ENCODE results near the gene TBC1D9. TPM values are rescaled to one million over a fixed set of nuclear protein-coding genes. Genes with fewer than 3 reads are reported as not detected.

TBC1D9 gene
- total RNA-seq (2013; cell fraction: nucleolus; rRNA removed): 35.8 and 45.4 TPM in 2 replicates
- 11.5 and 14.1 TPM in 2 replicates for total RNA-seq (2014; rRNA removed)
- total RNA-seq (2014; rRNA removed; fragmentation: Illumina TruSeq; extraction: Trizol): 10.5 and 10.9 TPM in 2 replicates
- 12.9 and 14.9 TPM in 2 replicates for total RNA-seq (2021)
- 2.3 TPM for polyA plus RNA-seq (2011; ENCODE audit: low read depth)
- 2.8 and 3.4 TPM in 2 replicates for polyA plus RNA-seq (2011; rRNA removed)
- 1.9 TPM in 2 replicates for polyA plus RNA-seq (2011; cell fraction: cytosol; rRNA removed)
- polyA plus RNA-seq (2011; cell fraction: nucleus; rRNA removed): 1.6 and 2.8 TPM in 2 replicates
- polyA plus RNA-seq (2012): 3.2 TPM in 2 replicates
- polyA plus RNA-seq (2014; fragmentation: Illumina TruSeq; extraction: Trizol): 11.4 and 11.8 TPM in 2 replicates
- 1 to 10 TPM in 1 of 2 experiments, under 1 TPM in 1; 0.87 to 1.4 TPM for polyA plus RNA-seq (2014; fragmentation: Nextera tagmentation; extraction: Ambion mirVana)
- 8.2 and 9.8 TPM in 2 replicates for polyA plus RNA-seq (2014; rRNA removed)
- polyA plus RNA-seq (2016; fragmentation: Nextera tagmentation; extraction: Ambion mirVana): 1 to 10 TPM; 3.4 to 4.5 TPM
- 6.4 and 10.8 TPM in 2 replicates for polyA minus RNA-seq (2011; rRNA and poly(A)+ RNA removed)
- polyA minus RNA-seq (2011; cell fraction: cytosol; rRNA and poly(A)+ RNA removed): 1.7 and 2.8 TPM in 2 replicates
- 4.1 and 8.8 TPM in 2 replicates for polyA minus RNA-seq (2011; cell fraction: nucleus; rRNA and poly(A)+ RNA removed)
- Bru-seq, nascent RNA: percentile 68 among the genes with signal in this experiment
- BruChase-seq, experiment 1, labeled RNA remaining after a 6-hour chase: percentile 61 among the genes with signal in this experiment
- percentile 62 among the genes with signal in this experiment for BruChase-seq, experiment 2, labeled RNA remaining after a 2-hour chase
- long read RNA-seq, experiment 1: 0 reads
- long read RNA-seq, experiment 2, partial matches to known transcripts: 1 of 1 reads
- long read RNA-seq, experiment 2, other reads (novel, unspliced or antisense): 0 of 1 reads

GRCh38 chr4:140756319-140757231, at the start of gene TBC1D9:
TSS of gene TBC1D9 (minus strand) at chr4:140756385. CDS start at chr4:140756045, 340 bp downstream.
- POLR2A ChIA-PET: no interaction called here
- CTCF ChIA-PET: interaction anchor here (0.8 to 1.2 kb wide), 3 partner anchors 13 to 102 kb away, joined by 3 to 5 read pairs (median 3); no protein-coding TSS in a partner anchor
- Histone ChIP-seq H4K20me1 (ENCODE audit: control insufficient read depth, insufficient read depth) (no peaks in the 10 kb centered on the region), H3K79me2 (ENCODE audit: control insufficient read depth, insufficient read depth, low read length) (peaks cover 13% of the 10 kb centered on the region), H3K4me2 (ENCODE audit: control insufficient read depth, insufficient read depth) (peak within 1 kb of the TSS; percentile 73), H3K27me3 (replicated peaks in 1 of 2; ENCODE audit: control insufficient read depth in 2 of 2, insufficient read depth in 2 of 2, low read length in 1 of 2) (no peaks in the 10 kb centered on the region), H3K36me3 (ENCODE audit: control insufficient read depth in 2 of 2, insufficient read depth in 2 of 2, low read length in 1 of 2) (no peaks in the 10 kb centered on the region), H3K4me3 (peak within 1 kb of the TSS; percentile 78), H3K27ac (ENCODE audit: control insufficient read depth, insufficient read depth) (peak within 1 kb of the TSS; percentile 35; the same call in 1 of the 2 replicates), H3K9me3 (replicated peaks; ENCODE audit: control insufficient read depth, insufficient read depth, low read length) (no peaks in the 10 kb centered on the region), H3K4me1 (ENCODE audit: control insufficient read depth, insufficient read depth, low read length) (peaks cover 3% of the 10 kb centered on the region; the same call in 1 of the 2 replicates), H3K9ac (ENCODE audit: control insufficient read depth, insufficient read depth, low read length) (peak within 1 kb of the TSS; percentile 57), H2AFZ (ENCODE audit: control insufficient read depth, low read depth, low read length) (peak within 1 kb of the TSS; percentile 78)
- WGBS (ENCODE audit: insufficient coverage, insufficient replicate concordance, low lambda C conversion rate, missing lambda C conversion rate): 3% methylated on average over 54 of the region's 73 CpGs
- SMC1A ChIA-PET (ENCODE audit: uncharacterized antibody, unreplicated experiment): interaction anchor here (0.9 kb wide), 1 partner anchor 13 kb away, joined by 3 read pairs; no protein-coding TSS in a partner anchor
- in situ Hi-C loops (cut with MboI) (no loop called here), intact Hi-C loops (cut with micrococcal nuclease; ENCODE audit: unreplicated experiment) (loop anchor here (2.0 to 5.0 kb wide), 2 partner anchors 34 to 51 kb away; no protein-coding TSS in a partner anchor)
- ATAC-seq (peak; percentile 62), DNase-seq (ENCODE audit: low read depth, low spot score) (peak; percentile 25), FAIRE-seq (peak; percentile 49)
- TF ChIP-seq NFXL1 (IDR thresholded peaks at IDR 0.05; ENCODE audit: borderline replicate concordance) (0 out of 2 replicates have a peak, but pooled peaks have one; percentile 83), JUNB (IDR thresholded peaks at IDR 0.05) (peak; percentile 27; the same call in 1 of the 2 replicates), EED (IDR thresholded peaks at IDR 0.05; ENCODE audit: low read depth) (peak; percentile 22; the same call in 1 of the 2 replicates), SPI1 (IDR thresholded peaks at IDR 0.05; ENCODE audit: borderline replicate concordance, insufficient read depth, low read depth, low read length) (0 out of 2 replicates have a peak, but pooled peaks have one; percentile 24), POLR2A (IDR thresholded peaks at IDR 0.05; ENCODE audit: low read depth, low read length) (peak; percentile 54; the same call in 1 of the 2 replicates), SMC3 (IDR thresholded peaks at IDR 0.05; ENCODE audit: borderline replicate concordance, low read length) (no peak), KDM1A (IDR thresholded peaks at IDR 0.05; ENCODE audit: borderline replicate concordance) (no peak), SUZ12 (IDR thresholded peaks at IDR 0.05; ENCODE audit: unreplicated experiment) (peak; percentile 27), SMAD5 (IDR thresholded peaks at IDR 0.05; ENCODE audit: low read depth) (no peak), EGR1 (IDR thresholded peaks at IDR 0.05; ENCODE audit: borderline replicate concordance in 1 of 2, low read depth in 2 of 2, low read length in 2 of 2) (no peak), ATF7 (IDR thresholded peaks at IDR 0.05; ENCODE audit: low read depth) (peak; percentile 69; the same call in 1 of the 2 replicates), IKZF1 (conservative IDR thresholded peaks at IDR 0.05) (peak; percentile 51; the same call in 1 of the 2 replicates), PRDM15 (CRISPR knock-in tag; IDR thresholded peaks at IDR 0.05) (no peak), BACH1 (IDR thresholded peaks at IDR 0.05; ENCODE audit: borderline replicate concordance) (no peak)
- RAD21 ChIA-PET (ENCODE audit: unreplicated experiment): no interaction called here
- TSS peak; percentile 78 for BruUV-seq (replicated peaks)
